ENCODE measurements around the gene ADAMTS18. TPM values are rescaled to one million over a fixed set of nuclear protein-coding genes. Genes with fewer than 3 reads are reported as not detected.
A peak's percentile ranks its signal among the peaks of the same experiment; 100 is the strongest.

Gene ADAMTS18
- total RNA-seq, 8 experiments from 2014 or later: 0.75 to 2.9 (median 1.0) TPM; not detected in 3

DNA sequence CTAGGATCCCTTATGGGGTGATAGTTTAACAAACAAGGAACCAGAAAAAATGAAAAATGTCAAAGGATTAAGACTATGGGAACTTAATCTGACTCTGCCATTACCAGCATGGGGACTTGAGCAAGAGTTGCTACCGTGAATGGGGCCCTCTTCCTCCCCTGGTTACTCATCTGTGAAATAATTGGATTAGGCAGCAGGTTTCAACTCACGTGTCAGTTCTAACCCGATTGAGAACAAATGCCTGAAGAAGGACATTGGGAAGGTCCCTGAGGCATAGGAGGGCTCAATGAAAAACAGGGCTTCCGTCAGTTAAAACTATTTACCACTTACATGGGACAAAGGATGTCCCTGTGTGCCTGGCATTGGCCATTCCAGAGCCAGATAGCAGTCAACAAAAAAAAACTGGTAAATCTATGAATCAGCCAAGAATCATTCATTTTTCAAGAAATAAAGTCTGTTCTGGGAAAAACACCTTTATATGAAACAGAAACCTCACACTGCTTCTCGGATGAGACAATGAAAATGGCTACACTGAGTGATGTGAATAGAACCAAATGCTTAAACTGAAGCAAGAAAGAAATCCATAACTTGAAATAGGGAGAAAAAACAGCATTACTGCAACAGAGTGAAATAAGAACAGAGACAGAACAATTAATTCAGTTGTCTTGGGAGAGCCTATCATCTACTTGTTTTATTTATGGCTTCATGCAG is 104.3 kb downstream of the ADAMTS18 start:
- 32 to 95% (median 45%) methylated on average over 1 to 5 of the region's 5 CpGs for WGBS, 10 experiments
- no peak overlapping the region for H3K27ac ChIP-seq

DNA sequence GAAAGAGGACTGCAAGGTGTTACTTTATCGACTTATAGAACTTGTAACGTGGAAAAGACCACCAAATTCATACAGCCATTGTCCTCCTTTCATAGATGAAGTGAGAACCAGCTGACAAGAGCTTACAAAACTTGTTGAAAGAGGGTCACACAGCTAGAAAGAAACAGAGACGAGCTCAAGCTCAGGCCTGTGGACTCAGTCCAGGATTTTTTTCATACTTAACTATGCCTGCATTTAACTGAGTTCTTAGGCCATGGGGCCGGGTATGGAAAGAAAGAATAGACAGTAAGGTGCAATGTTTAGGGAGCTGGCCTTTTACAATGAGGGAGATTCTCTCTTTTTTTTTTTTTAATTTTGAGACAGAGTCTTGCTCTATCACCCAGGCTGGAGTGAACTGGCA is 106.1 kb downstream of the ADAMTS18 start:
- H3K27ac ChIP-seq: no peak overlapping the region
- ATAC-seq (replicated peaks in 6 of 8): no peak
- 6 to 100% (median 63%) methylated on average over 1 to 4 of the region's 4 CpGs; no CpG with 5 or more reads in 2 of the 10 experiments for WGBS, 10 experiments
- H3K4me3 ChIP-seq: no peak overlapping the region
- peaks cover 22 to 23% of the 10 kb centered on the region in 2 donors for H3K4me1 ChIP-seq (replicated peaks in 1 of 2)
- in situ Hi-C loops (cut with MboI; ENCODE audit: low pct_unique_long_range_greater_than_20kb in 2 of 9, low sequenced_read_pairs in 9 of 9, unreplicated experiment in 9 of 9): no loop called here

More for the DNA sequence above, 104.3 kb downstream of the ADAMTS18 start:
- H3K4me3 ChIP-seq: no peak overlapping the region
- H3K4me1 ChIP-seq (replicated peaks in 1 of 2): peaks cover 22 to 23% of the 10 kb centered on the region in 2 donors
- in situ Hi-C loops (cut with MboI; ENCODE audit: low pct_unique_long_range_greater_than_20kb in 2 of 9, low sequenced_read_pairs in 9 of 9, unreplicated experiment in 9 of 9): no loop called here
- ATAC-seq (replicated peaks in 6 of 8): peak in 4 of 8 experiments; percentile 38 to 55 (median 47)

DNA sequence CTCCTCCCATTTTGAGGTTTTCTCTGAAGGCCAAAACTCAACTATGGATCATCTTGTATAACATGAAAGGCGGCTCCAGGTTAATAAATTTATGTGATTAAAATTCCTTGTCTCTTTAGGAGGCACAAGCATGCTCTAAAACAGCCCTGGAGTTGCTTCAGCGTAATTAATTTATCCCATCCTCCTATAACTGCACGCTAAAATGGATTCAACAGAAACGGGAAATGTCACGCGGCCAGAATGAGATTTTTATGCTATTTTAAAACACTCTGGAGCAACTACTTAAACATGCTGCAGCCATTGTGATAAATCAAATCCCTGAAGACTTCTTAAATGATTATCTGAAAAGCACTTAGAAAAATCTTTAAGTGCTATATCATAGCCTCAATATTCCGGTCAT is 106.6 kb downstream of the ADAMTS18 start:
- 46 to 84% (median 79%) methylated on average over 2 to 7 of the region's 7 CpGs; no CpG with 5 or more reads in 2 of the 10 experiments for WGBS, 10 experiments

DNA sequence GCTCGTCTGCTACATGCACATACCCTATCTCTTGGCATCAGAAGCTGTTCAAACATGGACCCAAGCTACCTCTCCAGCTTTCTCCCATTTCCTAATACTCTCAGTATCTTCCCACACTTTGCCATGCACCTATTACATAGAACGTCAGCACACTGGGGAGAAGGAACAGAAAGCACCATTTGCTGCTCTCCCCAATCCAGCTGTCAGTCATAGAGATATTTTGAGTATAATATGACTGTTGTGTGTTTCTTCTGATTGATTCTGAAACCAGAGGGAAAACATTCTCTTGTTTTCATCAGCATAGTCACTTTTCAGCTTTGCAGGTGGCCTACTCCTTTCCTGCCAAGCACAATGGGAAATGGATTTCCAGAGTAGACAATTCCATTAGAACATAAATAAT is 107.1 kb downstream of the ADAMTS18 start:
- Histone ChIP-seq H3K27ac (no peak overlapping the region), H3K4me1 (replicated peaks in 1 of 2) (peaks cover 22 to 23% of the 10 kb centered on the region in 2 donors), H3K4me3 (no peak overlapping the region)
- 0 to 100% (median 83%) methylated on average over 1 to 2 of the region's 2 CpGs; no CpG with 5 or more reads in 3 of the 10 experiments for WGBS, 10 experiments
- ATAC-seq (replicated peaks in 6 of 8): no peak
- in situ Hi-C loops (cut with MboI; ENCODE audit: low pct_unique_long_range_greater_than_20kb in 2 of 9, low sequenced_read_pairs in 9 of 9, unreplicated experiment in 9 of 9): no loop called here

More for the DNA sequence above, 106.6 kb downstream of the ADAMTS18 start:
- no peak overlapping the region for H3K27ac ChIP-seq
- H3K4me3 ChIP-seq: no peak overlapping the region
- H3K4me1 ChIP-seq (replicated peaks in 1 of 2): peaks cover 22 to 23% of the 10 kb centered on the region in 2 donors
- peak in 5 of 8 experiments; percentile 26 to 79 (median 64) for ATAC-seq (replicated peaks in 6 of 8)
- in situ Hi-C loops (cut with MboI; ENCODE audit: low pct_unique_long_range_greater_than_20kb in 2 of 9, low sequenced_read_pairs in 9 of 9, unreplicated experiment in 9 of 9): no loop called here

DNA sequence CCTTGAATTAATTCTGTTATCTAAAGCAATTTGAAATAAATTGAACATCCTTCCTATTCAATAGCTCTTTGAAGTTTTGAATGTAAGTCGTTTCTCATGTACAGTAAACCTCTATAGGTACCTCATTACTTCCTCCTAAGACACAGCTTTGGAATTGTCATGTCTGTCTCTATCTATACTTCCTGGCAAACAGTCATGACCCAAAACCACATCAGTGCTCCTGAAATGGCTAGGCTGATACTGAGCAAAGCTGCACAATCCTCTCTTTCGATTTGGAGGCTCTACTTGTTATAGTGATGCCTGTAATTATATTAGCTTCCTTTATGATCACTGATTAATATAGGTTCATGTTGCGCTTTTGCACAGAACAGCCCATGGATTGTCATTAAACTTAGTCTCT is 110.1 kb downstream of the ADAMTS18 start:
- H3K4me1 ChIP-seq (replicated peaks in 1 of 2): peaks cover 7 to 8% of the 10 kb centered on the region in 2 donors
- WGBS, 10 experiments: 12 to 86% (median 74%) methylated on average over 1 to 3 of the region's 3 CpGs; no CpG with 5 or more reads in 1 of the 10 experiments
- H3K4me3 ChIP-seq: no peak overlapping the region
- no peak for ATAC-seq (replicated peaks in 6 of 8)
- H3K27ac ChIP-seq: no peak overlapping the region
- in situ Hi-C loops (cut with MboI; ENCODE audit: low pct_unique_long_range_greater_than_20kb in 2 of 9, low sequenced_read_pairs in 9 of 9, unreplicated experiment in 9 of 9): no loop called here

- Histone ChIP-seq H3K4me1 (replicated peaks in 1 of 2) (peaks cover 7 to 8% of the 10 kb centered on the region in 2 donors), H3K4me3 (no peak overlapping the region), H3K27ac (no peak overlapping the region)
- in situ Hi-C loops (cut with MboI; ENCODE audit: low pct_unique_long_range_greater_than_20kb in 2 of 9, low sequenced_read_pairs in 9 of 9, unreplicated experiment in 9 of 9): no loop called here
- ATAC-seq (replicated peaks in 6 of 8): no peak
- WGBS, 10 experiments: 0 to 60% (median 39%) methylated on average over 1 to 2 of the region's 2 CpGs; no CpG with 5 or more reads in 1 of the 10 experiments
Measured at GRCh38 chr16:77323695-77324094, 111.1 kb downstream of the ADAMTS18 start.

DNA sequence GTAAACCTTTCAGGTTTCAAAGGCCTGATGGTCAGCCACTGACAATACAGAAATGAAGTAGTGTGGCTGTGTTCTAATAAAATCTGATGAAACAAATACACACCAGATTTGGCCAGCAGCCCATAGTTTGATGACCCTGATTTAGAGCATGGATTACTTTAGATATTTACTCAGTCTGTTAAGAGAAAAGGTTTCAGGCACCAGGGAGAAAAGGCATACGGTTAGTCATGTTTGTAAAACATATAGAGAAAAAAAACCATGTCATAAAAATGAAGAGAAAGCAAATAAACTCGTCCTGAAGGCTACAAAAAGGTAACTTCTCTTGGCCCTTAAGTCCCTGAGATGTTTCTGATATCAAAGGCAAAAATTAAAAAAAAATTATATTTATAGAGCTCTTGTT is 112.1 kb downstream of the ADAMTS18 start:
- Histone ChIP-seq H3K4me1 (replicated peaks in 1 of 2) (peaks cover 2 to 3% of the 10 kb centered on the region in 2 donors), H3K27ac (no peak overlapping the region), H3K4me3 (no peak overlapping the region)
- in situ Hi-C loops (cut with MboI; ENCODE audit: low pct_unique_long_range_greater_than_20kb in 2 of 9, low sequenced_read_pairs in 9 of 9, unreplicated experiment in 9 of 9): no loop called here
- WGBS, 10 experiments: 11 to 81% (median 68%) methylated on average over 1 to 2 of the region's 2 CpGs
- ATAC-seq (replicated peaks in 6 of 8): no peak

DNA sequence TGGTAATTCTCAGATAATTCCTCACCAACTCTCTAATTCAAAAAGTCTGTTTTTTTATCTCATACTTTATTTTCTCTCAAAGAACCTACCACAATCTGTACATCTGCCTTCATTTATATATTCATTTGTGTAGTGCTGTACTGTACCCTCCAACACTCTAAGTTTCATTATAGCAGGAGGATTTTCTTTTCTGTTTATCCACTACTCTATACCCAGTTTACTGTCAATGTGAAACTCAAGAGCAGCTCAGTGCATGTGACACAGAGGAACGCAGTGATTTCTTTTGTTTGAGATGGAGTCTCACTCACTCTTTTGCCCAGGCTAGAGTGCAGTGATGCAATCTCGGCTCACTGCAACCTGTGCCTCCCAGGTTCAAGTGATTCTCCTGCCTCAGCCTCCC is 117.8 kb downstream of the ADAMTS18 start:
- in situ Hi-C loops (cut with MboI; ENCODE audit: low pct_unique_long_range_greater_than_20kb in 2 of 9, low sequenced_read_pairs in 9 of 9, unreplicated experiment in 9 of 9): no loop called here
- no peak overlapping the region for H3K27ac ChIP-seq
- ATAC-seq (replicated peaks in 6 of 8): no peak
- no peak overlapping the region for H3K4me3 ChIP-seq
- WGBS, 10 experiments: 50 to 88% (median 67%) methylated on average over 1 to 2 of the region's 2 CpGs; no CpG with 5 or more reads in 7 of the 10 experiments
- H3K4me1 ChIP-seq (replicated peaks in 1 of 2): no peaks in the 10 kb centered on the region

GRCh38 chr16:77310877-77311276 is 124.0 kb downstream of the ADAMTS18 start:
- Histone ChIP-seq H3K4me3 (no peak overlapping the region), H3K4me1 (replicated peaks in 1 of 2) (peaks cover 4 to 14% of the 10 kb centered on the region in 2 donors), H3K27ac (no peak overlapping the region)
- ATAC-seq (replicated peaks in 6 of 8): no peak
- in situ Hi-C loops (cut with MboI; ENCODE audit: low pct_unique_long_range_greater_than_20kb in 2 of 9, low sequenced_read_pairs in 9 of 9, unreplicated experiment in 9 of 9): no loop called here
- 0 to 100% (median 72%) methylated on average over 1 of the region's 1 CpG; no CpG with 5 or more reads in 2 of the 10 experiments for WGBS, 10 experiments

- H3K27ac ChIP-seq: no peak overlapping the region
- in situ Hi-C loops (cut with MboI; ENCODE audit: low pct_unique_long_range_greater_than_20kb in 2 of 9, low sequenced_read_pairs in 9 of 9, unreplicated experiment in 9 of 9): no loop called here
- peak in 5 of 8 experiments; percentile 32 to 76 (median 53) for ATAC-seq (replicated peaks in 6 of 8)
- H3K4me1 ChIP-seq (replicated peaks in 1 of 2): peaks cover 4 to 14% of the 10 kb centered on the region in 2 donors
- H3K4me3 ChIP-seq: no peak overlapping the region
- WGBS, 10 experiments: 0 to 71% (median 44%) methylated on average over 1 of the region's 1 CpG; no CpG with 5 or more reads in 1 of the 10 experiments
Measured at GRCh38 chr16:77308163-77308561, 126.7 kb downstream of the ADAMTS18 start.

DNA sequence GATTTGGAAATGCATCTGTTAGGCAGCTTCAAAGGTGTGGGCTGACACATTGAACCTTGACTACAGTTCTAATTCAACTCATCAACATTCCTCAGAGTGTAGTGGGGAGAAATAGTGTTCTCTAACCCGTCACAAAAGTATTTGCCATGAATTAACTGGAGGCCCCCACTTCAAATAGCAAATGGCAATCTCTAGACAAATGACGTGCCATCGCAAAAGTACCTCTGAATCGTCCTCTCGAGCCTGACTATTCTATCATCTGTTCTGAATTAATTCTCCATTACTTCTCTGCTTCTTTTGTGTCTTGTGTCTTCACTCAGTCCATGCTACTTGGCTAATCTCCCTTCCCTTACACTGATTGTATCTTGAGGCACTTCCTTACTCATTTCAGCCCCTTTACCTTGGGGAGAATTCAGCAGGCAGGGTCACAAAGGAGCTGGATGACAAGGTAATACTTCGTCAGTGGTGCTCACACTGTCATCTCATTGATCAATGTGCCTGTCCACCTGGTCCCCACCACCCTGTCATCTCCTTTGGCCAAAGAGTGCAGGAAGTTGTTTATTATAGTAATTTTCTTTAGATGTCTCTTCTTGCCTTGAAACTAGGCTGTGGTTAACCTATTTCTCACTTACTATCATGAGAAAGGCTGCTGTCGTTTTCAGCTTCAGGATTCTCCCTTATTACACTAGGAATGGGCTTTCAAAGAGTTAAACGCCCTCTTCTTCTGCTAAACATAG is 127.2 kb downstream of the ADAMTS18 start:
- no peak for ATAC-seq (replicated peaks in 6 of 8)
- Histone ChIP-seq H3K27ac (no peak overlapping the region), H3K4me1 (replicated peaks in 1 of 2) (peaks cover 4 to 14% of the 10 kb centered on the region in 2 donors), H3K4me3 (no peak overlapping the region)
- in situ Hi-C loops (cut with MboI; ENCODE audit: low pct_unique_long_range_greater_than_20kb in 2 of 9, low sequenced_read_pairs in 9 of 9, unreplicated experiment in 9 of 9): no loop called here
- 10 to 74% (median 37%) methylated on average over 3 to 8 of the region's 8 CpGs for WGBS, 10 experiments

DNA sequence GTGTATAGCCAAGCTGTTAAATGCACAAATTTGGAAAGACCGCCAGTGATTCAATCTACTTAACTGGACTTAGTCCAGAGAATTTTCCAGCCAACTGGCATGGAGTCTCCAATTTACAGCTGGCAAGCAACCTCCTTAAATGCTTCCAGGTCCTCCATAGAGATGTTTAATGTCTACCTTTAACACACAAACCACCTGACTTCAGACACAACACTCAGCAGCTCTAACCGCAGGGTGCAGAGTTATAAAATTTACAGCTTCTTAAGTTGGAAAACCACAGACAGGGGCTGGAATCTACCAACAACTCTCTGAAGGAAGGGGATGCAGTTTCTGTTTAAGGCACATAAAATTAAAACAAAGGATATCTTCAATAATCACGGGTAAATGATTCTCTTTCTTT is 128.8 kb downstream of the ADAMTS18 start:
- no peak for ATAC-seq (replicated peaks in 6 of 8)
- H3K4me1 ChIP-seq (replicated peaks in 1 of 2): peaks cover 4 to 14% of the 10 kb centered on the region in 2 donors
- in situ Hi-C loops (cut with MboI; ENCODE audit: low pct_unique_long_range_greater_than_20kb in 2 of 9, low sequenced_read_pairs in 9 of 9, unreplicated experiment in 9 of 9): no loop called here
- 9 to 100% (median 93%) methylated on average over 1 to 3 of the region's 3 CpGs for WGBS, 10 experiments
- H3K4me3 ChIP-seq: no peak overlapping the region
- H3K27ac ChIP-seq: no peak overlapping the region

GRCh38 chr16:77304877-77305276 is 130.0 kb downstream of the ADAMTS18 start:
- Histone ChIP-seq H3K27ac (no peak overlapping the region), H3K4me1 (replicated peaks in 1 of 2) (peaks cover 4 to 14% of the 10 kb centered on the region in 2 donors), H3K4me3 (no peak overlapping the region)
- in situ Hi-C loops (cut with MboI; ENCODE audit: low pct_unique_long_range_greater_than_20kb in 2 of 9, low sequenced_read_pairs in 9 of 9, unreplicated experiment in 9 of 9): no loop called here
- no peak for ATAC-seq (replicated peaks in 6 of 8)
- 25 to 100% (median 82%) methylated on average over 1 to 2 of the region's 2 CpGs; no CpG with 5 or more reads in 2 of the 10 experiments for WGBS, 10 experiments

Measured in motor neuron (in vitro differentiated cells).